ENCODE data around the gene PLCB1.

DNA sequence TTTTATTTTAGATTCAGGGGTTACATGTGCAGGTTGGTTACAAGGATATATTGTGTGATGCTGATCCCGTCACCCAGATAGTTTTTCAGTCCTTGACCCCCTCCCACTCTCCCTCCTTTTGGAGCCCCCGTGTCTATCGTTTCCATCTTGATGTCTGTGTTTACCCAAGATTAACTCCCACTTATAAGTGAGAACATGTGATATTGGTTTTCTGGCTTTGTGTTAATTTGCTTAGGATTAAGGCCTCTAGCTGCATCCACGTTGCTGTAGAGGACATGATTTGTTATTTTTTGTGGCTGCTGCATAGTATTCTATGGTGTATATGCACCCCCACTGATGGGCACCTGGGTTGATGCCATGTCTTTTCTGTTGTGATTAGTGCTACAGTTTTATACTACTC lies 178.6 kb downstream of the PLCB1 start:
- TF ChIP-seq POLR2A (IDR thresholded peaks at IDR 0.05; ENCODE audit: low read depth, low read length): no peak
- TF ChIP-seq TAF1 (IDR thresholded peaks at IDR 0.05; ENCODE audit: borderline replicate concordance, low read depth, low read length): no peak
